Colonic mucosa (tissue), 4 donors: ENCODE results near the gene UBE2V1. TPM values are rescaled to one million over a fixed set of nuclear protein-coding genes. Genes with fewer than 3 reads are reported as not detected.

Experiments used
- DNase-seq: peaks from one replicate; pipeline ENCODE4 v3.0.0-alpha.2; 2020
- H3K27ac ChIP-seq: fragments of 200-600 bp; one replicate; pipeline ENCODE4 v1.8.0; 2021
- H3K27me3 ChIP-seq: fragments of 200-600 bp; one replicate; pipeline ENCODE4 v1.8.0; 2021
- H3K36me3 ChIP-seq: fragments of 200-600 bp; one replicate; pipeline ENCODE4 v1.8.0; 2021
- H3K4me1 ChIP-seq: fragments of 200-600 bp; one replicate; pipeline ENCODE4 v1.8.0; 2021; ENCODE audit warnings: mild to moderate bottlenecking
- H3K4me3 ChIP-seq: fragments of 200-600 bp; one replicate; pipeline ENCODE4 v1.8.0; 2021
- H3K9ac ChIP-seq, 2 donors: one replicate each; pipeline ENCODE4 v1.7.0; 2013; ENCODE audit warnings: control low read depth in 2 of 2, low read depth in 2 of 2, low read length in 2 of 2
- H3K9me3 ChIP-seq: fragments of 200-600 bp; one replicate; pipeline ENCODE4 v1.8.0; 2021
- CTCF ChIP-seq: fragments of 200-600 bp; IDR thresholded peaks from one replicate; pipeline ENCODE4 v1.8.0; 2022; ENCODE audit warnings: antibody characterized with exemption, mild to moderate bottlenecking
- intact Hi-C: fragments of 100-400 bp; cut with DNase I; formaldehyde crosslinking; loops from one replicate; pipeline ENCODE4 v1.14.1; 2022
- total RNA-seq, 2 donors: library from RNA; stranded (reverse); fragmentation: NEBNext Ultra II Directional in 1 of 2; extraction: Animal tissue kit (Norgen Biotek cat#: 25700) in 1 of 2; gene quantifications; one replicate each; pipeline ENCODE4 v1.2.1, GENCODE V29; 2021
- donor health status: healthy.
- donor health status: DM: no; HTN: no; CAD: no.
- donor health status: DM: no; HTN: no; CAD: no.

The UBE2V1 gene
- total RNA-seq, 2 donors from 2014 or later, result 77.1 to 83.5 TPM

GRCh38 chr20:50127587-50128519, 14.9 kb upstream of the UBE2V1 start:
- peaks cover 11% of the 10 kb centered on the region for H3K36me3 ChIP-seq
- TF ChIP-seq CTCF, result no peak
- intact Hi-C loops, result no loop called here
- H3K4me1 ChIP-seq, result no peaks in the 10 kb centered on the region
- H3K27ac ChIP-seq, result no peak overlapping the region
- no peak for DNase-seq
- no peak overlapping the region for H3K4me3 ChIP-seq
- H3K9me3 ChIP-seq, result no peaks in the 10 kb centered on the region
- no peak overlapping the region for H3K9ac ChIP-seq
- H3K27me3 ChIP-seq, result no peaks in the 10 kb centered on the region

- intact Hi-C loops, result no loop called here
- Histone ChIP-seq H3K27ac (peak overlapping the region; percentile 36), H3K4me1 (no peaks in the 10 kb centered on the region), H3K4me3 (no peak overlapping the region), H3K36me3 (peaks cover 11% of the 10 kb centered on the region), H3K9ac (no peak overlapping the region), H3K9me3 (no peaks in the 10 kb centered on the region), H3K27me3 (no peaks in the 10 kb centered on the region)
- peak; percentile 84 for DNase-seq
- no peak for TF ChIP-seq CTCF
Observed at GRCh38 chr20:50126662-50127061, 13.7 kb upstream of the UBE2V1 start.

GRCh38 chr20:50125279-50125678, 12.3 kb upstream of the UBE2V1 start:
- no peaks in the 10 kb centered on the region for H3K9me3 ChIP-seq
- no peaks in the 10 kb centered on the region for H3K27me3 ChIP-seq
- no peaks in the 10 kb centered on the region for H3K4me1 ChIP-seq
- DNase-seq, result no peak
- peaks cover 11% of the 10 kb centered on the region for H3K36me3 ChIP-seq
- H3K4me3 ChIP-seq, result no peak overlapping the region
- intact Hi-C loops, result no loop called here
- TF ChIP-seq CTCF, result no peak
- no peak overlapping the region for H3K27ac ChIP-seq
- H3K9ac ChIP-seq, result no peak overlapping the region

GRCh38 chr20:50124496-50124895, 11.5 kb upstream of the UBE2V1 start:
- no peak overlapping the region for H3K27ac ChIP-seq
- peaks cover 11% of the 10 kb centered on the region for H3K36me3 ChIP-seq
- no peak for DNase-seq
- H3K4me3 ChIP-seq, result no peak overlapping the region
- H3K9me3 ChIP-seq, result no peaks in the 10 kb centered on the region
- intact Hi-C loops, result no loop called here
- TF ChIP-seq CTCF, result no peak
- H3K27me3 ChIP-seq, result no peaks in the 10 kb centered on the region
- H3K9ac ChIP-seq, result no peak overlapping the region
- H3K4me1 ChIP-seq, result no peaks in the 10 kb centered on the region

- Histone ChIP-seq H3K4me1 (no peaks in the 10 kb centered on the region), H3K36me3 (peaks cover 11% of the 10 kb centered on the region), H3K27me3 (no peaks in the 10 kb centered on the region), H3K9ac (no peak overlapping the region), H3K27ac (no peak overlapping the region), H3K9me3 (no peaks in the 10 kb centered on the region), H3K4me3 (no peak overlapping the region)
- intact Hi-C loops, result no loop called here
- no peak for DNase-seq
- TF ChIP-seq CTCF, result no peak
Observed at GRCh38 chr20:50123418-50123817, 10.5 kb upstream of the UBE2V1 start.
